NCI-H524 (cell line): ENCODE data around the gene MRPL49.
"Not testable (repeated sequence)": the region's sequence is repeated elsewhere in the genome, so short reads cannot be mapped to it uniquely, and the experiment has no call there.

ENCODE experiments used
- DNase-seq, 2 experiments: peaks; one replicate each; lab custom pipeline; 2025; lab: John Stamatoyannopoulos, UW

Gene MRPL49

GRCh38 chr11:65132988-65133700, 11.0 kb downstream of the MRPL49 start:
- no peak for DNase-seq

GRCh38 chr11:65133724-65134123, 11.6 kb downstream of the MRPL49 start:
- no peak for DNase-seq

GRCh38 chr11:65134240-65134951, 12.3 kb downstream of the MRPL49 start, which contains the start of gene SYVN1:
TSS of gene SYVN1 (minus strand) at chr11:65134519. CDS start at chr11:65133601, 918 bp downstream.
- peak; percentile 85 to 87 for DNase-seq

- peak; percentile 91 to 94 for DNase-seq
Observed at GRCh38 chr11:65134952-65135632, 13.0 kb downstream of the MRPL49 start.

- peak in 1 of 2 experiments; percentile 42 for DNase-seq
Observed at GRCh38 chr11:65135633-65136145, 13.6 kb downstream of the MRPL49 start.

GRCh38 chr11:65136515-65137096, 14.5 kb downstream of the MRPL49 start:
- DNase-seq: no peak

- DNase-seq: no peak
Observed at GRCh38 chr11:65141896-65142494, 19.9 kb downstream of the MRPL49 start.

GRCh38 chr11:65147352-65148075, 25.4 kb downstream of the MRPL49 start:
- no peak for DNase-seq

GRCh38 chr11:65148657-65149056, 26.5 kb downstream of the MRPL49 start:
- DNase-seq: no peak

GRCh38 chr11:65150131-65150508, 28.0 kb downstream of the MRPL49 start:
- not testable (repeated sequence) for DNase-seq

- DNase-seq: peak; percentile 26 to 64
Observed at GRCh38 chr11:65150509-65151299, 28.6 kb downstream of the MRPL49 start.

- no peak for DNase-seq
Observed at GRCh38 chr11:65151331-65151899, 29.3 kb downstream of the MRPL49 start.

GRCh38 chr11:65152122-65152521, 30.0 kb downstream of the MRPL49 start:
- no peak for DNase-seq

- DNase-seq: no peak
Observed at GRCh38 chr11:65156256-65156655, 34.1 kb downstream of the MRPL49 start.

- no peak for DNase-seq
Observed at GRCh38 chr11:65156926-65157325, 34.8 kb downstream of the MRPL49 start.

- no peak for DNase-seq
Observed at GRCh38 chr11:65157336-65157735, 35.2 kb downstream of the MRPL49 start.

- no peak for DNase-seq
Observed at GRCh38 chr11:65159012-65159411, 36.9 kb downstream of the MRPL49 start.

- no peak for DNase-seq
Observed at GRCh38 chr11:65160643-65161042, 38.5 kb downstream of the MRPL49 start.

- DNase-seq: no peak
Observed at GRCh38 chr11:65163684-65164083, 41.6 kb downstream of the MRPL49 start.
